PC-9 (cell line): ENCODE data around the gene PRKAR2B.

Experiments used
- CTCF ChIP-seq: fragments of 200-600 bp; sonication (generic); conservative IDR thresholded peaks from 2 replicates; pipeline ENCODE4 v1.6.1; 2017; ENCODE audit warnings: mixed run types, antibody characterized with exemption, mild to moderate bottlenecking, moderate library complexity
- EZH2 ChIP-seq: fragments of 200-600 bp; sonication (generic); IDR thresholded peaks from 2 replicates; pipeline ENCODE4 v1.8.0; 2017; ENCODE audit warnings: antibody characterized with exemption, low read depth

- no peak for TF ChIP-seq CTCF
- no peak for TF ChIP-seq EZH2
Observed at GRCh38 chr7:107203607-107204006, 159.1 kb downstream of the PRKAR2B start.
